Measurements from ENCODE around the gene LCN9. TPM values are rescaled to one million over a fixed set of nuclear protein-coding genes. Genes with fewer than 3 reads are reported as not detected.
"Not testable (repeated sequence)": the region's sequence is repeated elsewhere in the genome, so short reads cannot be mapped to it uniquely, and the experiment has no call there.

The LCN9 gene
- total RNA-seq (2014; rRNA removed; shearing (Covaris generic)): not detected in 2 replicates
- not detected in 2 replicates for polyA plus RNA-seq (2015; cell fraction: cytosol; rRNA removed)
- polyA plus RNA-seq (2015; cell fraction: nucleus; rRNA removed): not detected in 2 replicates

GRCh38 chr9:135662758-135663450, at the start of gene LCN9:
Gene LCN9 (plus strand): TSS chr9:135663309. CDS start chr9:135663322, 13 bp downstream.
- DNase-seq (ENCODE audit: low read depth): peak; percentile 57

- DNase-seq (ENCODE audit: low read depth): no peak
Observed at GRCh38 chr9:135613946-135614805, 48.9 kb upstream of the LCN9 start.

- no peak for DNase-seq (ENCODE audit: low read depth)
Observed at GRCh38 chr9:135614821-135615665, 48.1 kb upstream of the LCN9 start.

- DNase-seq (ENCODE audit: low read depth): no peak
Observed at GRCh38 chr9:135615666-135616618, 47.2 kb upstream of the LCN9 start.

- DNase-seq (ENCODE audit: low read depth): no peak
Observed at GRCh38 chr9:135616619-135617537, 46.2 kb upstream of the LCN9 start.

- DNase-seq (ENCODE audit: low read depth): no peak
Observed at GRCh38 chr9:135617538-135617900, 45.6 kb upstream of the LCN9 start.

- no peak for DNase-seq (ENCODE audit: low read depth)
Observed at GRCh38 chr9:135617991-135618411, 45.1 kb upstream of the LCN9 start.

- DNase-seq (ENCODE audit: low read depth): no peak
Observed at GRCh38 chr9:135618866-135619598, 44.1 kb upstream of the LCN9 start.

- no peak for DNase-seq (ENCODE audit: low read depth)
Observed at GRCh38 chr9:135619599-135619886, 43.6 kb upstream of the LCN9 start.

- no peak for DNase-seq (ENCODE audit: low read depth)
Observed at GRCh38 chr9:135620558-135620957, 42.6 kb upstream of the LCN9 start.

GRCh38 chr9:135622415-135623020, 40.6 kb upstream of the LCN9 start:
- no peak for DNase-seq (ENCODE audit: low read depth)

- no peak for DNase-seq (ENCODE audit: low read depth)
Observed at GRCh38 chr9:135624282-135624681, 38.8 kb upstream of the LCN9 start.

GRCh38 chr9:135632841-135633240, 30.3 kb upstream of the LCN9 start:
- DNase-seq (ENCODE audit: low read depth): no peak

- DNase-seq (ENCODE audit: low read depth): not testable (repeated sequence)
Observed at GRCh38 chr9:135636930-135637530, 26.1 kb upstream of the LCN9 start.

- DNase-seq (ENCODE audit: low read depth): no peak
Observed at GRCh38 chr9:135639196-135639595, 23.9 kb upstream of the LCN9 start, which contains the start of gene GLT6D1. Gene GLT6D1 (minus strand): TSS chr9:135639540. CDS start chr9:135639187, 353 bp downstream.

GRCh38 chr9:135641047-135641446, 22.1 kb upstream of the LCN9 start:
- DNase-seq (ENCODE audit: low read depth): no peak

GRCh38 chr9:135641745-135642144, 21.4 kb upstream of the LCN9 start:
- DNase-seq (ENCODE audit: low read depth): peak; percentile 74
